ENCODE results near the gene EXOC3.

EXOC3 gene

DNA sequence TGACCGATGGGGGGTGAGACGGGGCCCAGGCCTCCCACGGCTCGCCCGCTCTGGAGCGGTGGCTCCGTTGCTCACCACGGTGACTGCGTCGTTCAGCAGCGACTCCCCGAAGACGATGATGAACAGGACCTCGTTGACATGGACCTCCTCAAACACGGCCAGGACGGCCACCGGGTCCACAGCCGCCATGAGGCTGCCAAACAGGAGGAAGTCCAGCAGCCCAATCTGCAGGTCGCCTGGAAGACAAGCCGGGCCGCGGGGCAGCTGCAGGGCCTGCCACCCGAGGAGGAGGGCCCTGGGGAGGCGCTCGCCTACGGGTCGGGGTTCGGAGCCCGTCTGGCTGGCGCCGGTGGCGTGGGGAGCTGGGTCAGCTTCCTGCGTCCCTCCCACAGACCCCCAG is 45.3 kb downstream of the EXOC3 start:
- Histone ChIP-seq H3K4me2 (ENCODE audit: low read length) (no peak overlapping the region), H3K9me3 (ENCODE audit: low read length) (no peaks in the 10 kb centered on the region), H3K36me3 (ENCODE audit: insufficient read depth, low read length) (no peaks in the 10 kb centered on the region), H3K27me3 (ENCODE audit: insufficient read depth, low read length) (peaks cover 20% of the 10 kb centered on the region), H4K20me1 (ENCODE audit: insufficient read depth, low read length) (no peaks in the 10 kb centered on the region), H2AFZ (ENCODE audit: low read length) (no peak overlapping the region), H3F3A (ENCODE audit: insufficient read depth, low read length) (no peaks in the 10 kb centered on the region), H3K4me3 (ENCODE audit: low read depth, low read length, poor library complexity, severe bottlenecking) (no peak overlapping the region), H3K9ac (ENCODE audit: low read length) (no peak overlapping the region), H3K27ac (ENCODE audit: low read depth, low read length, poor library complexity, severe bottlenecking) (no peak overlapping the region), H3K9me2 (ENCODE audit: low read depth, low read length) (no peaks in the 10 kb centered on the region), H3K4me1 (ENCODE audit: insufficient read depth, low read length, severe bottlenecking) (no peaks in the 10 kb centered on the region), H3K79me2 (ENCODE audit: insufficient read depth, low read length) (no peaks in the 10 kb centered on the region)
- TF ChIP-seq EZH2 (IDR thresholded peaks at IDR 0.05; ENCODE audit: borderline replicate concordance, low read length) = no peak
- TF ChIP-seq, protein P1, sequence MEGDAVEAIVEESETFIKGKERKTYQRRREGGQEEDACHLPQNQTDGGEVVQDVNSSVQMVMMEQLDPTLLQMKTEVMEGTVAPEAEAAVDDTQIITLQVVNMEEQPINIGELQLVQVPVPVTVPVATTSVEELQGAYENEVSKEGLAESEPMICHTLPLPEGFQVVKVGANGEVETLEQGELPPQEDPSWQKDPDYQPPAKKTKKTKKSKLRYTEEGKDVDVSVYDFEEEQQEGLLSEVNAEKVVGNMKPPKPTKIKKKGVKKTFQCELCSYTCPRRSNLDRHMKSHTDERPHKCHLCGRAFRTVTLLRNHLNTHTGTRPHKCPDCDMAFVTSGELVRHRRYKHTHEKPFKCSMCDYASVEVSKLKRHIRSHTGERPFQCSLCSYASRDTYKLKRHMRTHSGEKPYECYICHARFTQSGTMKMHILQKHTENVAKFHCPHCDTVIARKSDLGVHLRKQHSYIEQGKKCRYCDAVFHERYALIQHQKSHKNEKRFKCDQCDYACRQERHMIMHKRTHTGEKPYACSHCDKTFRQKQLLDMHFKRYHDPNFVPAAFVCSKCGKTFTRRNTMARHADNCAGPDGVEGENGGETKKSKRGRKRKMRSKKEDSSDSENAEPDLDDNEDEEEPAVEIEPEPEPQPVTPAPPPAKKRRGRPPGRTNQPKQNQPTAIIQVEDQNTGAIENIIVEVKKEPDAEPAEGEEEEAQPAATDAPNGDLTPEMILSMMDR (IDR thresholded peaks at IDR 0.05; ENCODE audit: low read length) = no peak

DNA sequence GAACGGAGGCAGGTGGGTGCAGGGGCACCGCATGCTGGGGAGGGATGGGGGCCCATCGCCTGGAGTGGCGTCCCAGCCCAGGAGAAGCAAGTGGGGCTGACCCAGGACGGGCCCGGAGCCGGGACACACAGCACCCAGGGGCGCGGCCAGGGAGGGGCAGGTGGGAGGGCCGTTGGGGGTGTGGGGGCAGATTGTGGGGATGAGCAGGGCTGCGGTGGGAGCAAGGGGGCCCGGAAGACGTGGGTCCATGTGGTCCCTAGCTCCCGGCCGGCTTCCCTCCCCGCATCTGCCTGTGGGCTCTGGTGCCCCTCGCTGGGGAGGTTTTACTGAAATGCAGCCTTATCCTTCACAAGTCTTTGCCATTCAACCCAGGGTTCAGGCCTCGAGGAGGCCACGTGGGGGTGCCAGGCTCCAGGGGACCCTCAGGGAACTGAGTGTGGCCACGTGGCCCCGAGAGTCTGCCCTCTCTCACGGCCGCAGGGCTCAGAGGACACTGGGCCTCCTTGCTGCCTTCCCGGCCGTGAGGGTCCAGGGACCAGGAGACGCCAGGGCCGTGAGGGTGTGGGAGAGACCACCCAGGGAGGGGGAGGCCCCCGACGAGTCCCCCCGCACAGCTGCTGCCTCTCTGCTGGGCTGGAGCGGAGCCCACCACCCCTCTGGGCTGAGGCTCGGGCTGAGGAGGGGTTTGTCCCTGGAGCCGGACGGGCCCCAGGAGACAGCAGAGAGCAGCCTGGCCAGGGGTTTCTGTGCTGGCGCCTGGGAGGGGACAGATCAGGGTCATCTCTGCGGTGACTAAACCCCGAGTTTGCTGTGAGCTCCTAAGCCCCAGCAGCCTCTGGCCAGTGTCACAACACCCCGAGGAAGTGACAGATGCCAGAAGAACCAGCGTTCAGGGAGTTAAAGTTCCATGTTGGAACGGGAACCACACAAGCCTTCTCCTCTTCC is 46.0 kb downstream of the EXOC3 start:
- no peak overlapping the region for H2AFZ ChIP-seq (ENCODE audit: low read length)
- no peaks in the 10 kb centered on the region for H3F3A ChIP-seq (ENCODE audit: insufficient read depth, low read length)
- H3K36me3 ChIP-seq (ENCODE audit: insufficient read depth, low read length) = no peaks in the 10 kb centered on the region
- H4K20me1 ChIP-seq (ENCODE audit: insufficient read depth, low read length) = no peaks in the 10 kb centered on the region
- H3K4me2 ChIP-seq (ENCODE audit: low read length) = no peak overlapping the region
- no peak overlapping the region for H3K4me3 ChIP-seq (ENCODE audit: low read depth, low read length, poor library complexity, severe bottlenecking)
- H3K9me2 ChIP-seq (ENCODE audit: low read depth, low read length) = no peaks in the 10 kb centered on the region
- H3K27me3 ChIP-seq (ENCODE audit: insufficient read depth, low read length) = peaks cover 25% of the 10 kb centered on the region
- no peaks in the 10 kb centered on the region for H3K9me3 ChIP-seq (ENCODE audit: low read length)
- TF ChIP-seq, protein P1 (IDR thresholded peaks at IDR 0.05; ENCODE audit: low read length) = no peak
- no peak for TF ChIP-seq EZH2 (IDR thresholded peaks at IDR 0.05; ENCODE audit: borderline replicate concordance, low read length)
- no peaks in the 10 kb centered on the region for H3K4me1 ChIP-seq (ENCODE audit: insufficient read depth, low read length, severe bottlenecking)
- no peaks in the 10 kb centered on the region for H3K79me2 ChIP-seq (ENCODE audit: insufficient read depth, low read length)
- no peak overlapping the region for H3K27ac ChIP-seq (ENCODE audit: low read depth, low read length, poor library complexity, severe bottlenecking)
- no peak overlapping the region for H3K9ac ChIP-seq (ENCODE audit: low read length)

DNA sequence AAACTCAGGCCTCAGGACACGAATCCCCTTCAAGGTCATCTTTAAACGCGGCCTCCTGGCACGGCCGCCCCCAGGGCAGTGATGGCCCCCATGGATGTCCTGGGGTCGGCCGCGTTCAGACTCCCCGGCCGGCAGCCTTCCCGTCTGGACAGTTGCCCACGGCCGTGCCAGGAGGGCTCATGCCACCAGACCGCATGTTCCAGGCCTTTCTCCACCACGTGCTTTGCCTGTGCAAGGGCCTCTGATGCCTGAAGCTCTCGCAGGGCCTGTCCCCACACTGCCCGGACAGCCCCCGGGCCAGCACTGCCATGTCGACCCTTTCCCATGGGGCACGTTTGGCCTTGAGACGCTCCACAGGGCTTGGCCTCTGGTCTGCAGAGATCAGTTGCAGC is 46.7 kb downstream of the EXOC3 start:
- Histone ChIP-seq H3K9ac (ENCODE audit: low read length) (no peak overlapping the region), H2AFZ (ENCODE audit: low read length) (no peak overlapping the region), H3K36me3 (ENCODE audit: insufficient read depth, low read length) (no peaks in the 10 kb centered on the region), H3F3A (ENCODE audit: insufficient read depth, low read length) (no peaks in the 10 kb centered on the region), H3K27ac (ENCODE audit: low read depth, low read length, poor library complexity, severe bottlenecking) (no peak overlapping the region), H3K27me3 (ENCODE audit: insufficient read depth, low read length) (peaks cover 24% of the 10 kb centered on the region), H3K79me2 (ENCODE audit: insufficient read depth, low read length) (no peaks in the 10 kb centered on the region), H3K4me1 (ENCODE audit: insufficient read depth, low read length, severe bottlenecking) (no peaks in the 10 kb centered on the region), H4K20me1 (ENCODE audit: insufficient read depth, low read length) (no peaks in the 10 kb centered on the region), H3K9me2 (ENCODE audit: low read depth, low read length) (no peaks in the 10 kb centered on the region), H3K9me3 (ENCODE audit: low read length) (no peaks in the 10 kb centered on the region), H3K4me3 (ENCODE audit: low read depth, low read length, poor library complexity, severe bottlenecking) (no peak overlapping the region), H3K4me2 (ENCODE audit: low read length) (no peak overlapping the region)
- TF ChIP-seq, protein P1 (IDR thresholded peaks at IDR 0.05; ENCODE audit: low read length) = no peak
- TF ChIP-seq EZH2 (IDR thresholded peaks at IDR 0.05; ENCODE audit: borderline replicate concordance, low read length) = no peak

Measured in OCI-LY1 (cell line).